H1 (cell line): ENCODE data around the gene NDC1. TPM values are rescaled to one million over a fixed set of nuclear protein-coding genes. Genes with fewer than 3 reads are reported as not detected.

Experiments
- ASH2L ChIP-seq: fragments of 200-600, 300-600 bp; sonication (generic); IDR thresholded peaks from one replicate; pipeline ENCODE4 v1.7.1; 2017; ENCODE audit warnings: low read length
- ATF2 ChIP-seq: IDR thresholded peaks from 2 replicates; pipeline ENCODE4 v1.6.1; 2012; ENCODE audit warnings: low read length, inconsistent platforms
- HDAC6 ChIP-seq: IDR thresholded peaks from one replicate; pipeline ENCODE4 v1.7.1; 2012; ENCODE audit warnings: low read depth, mild to moderate bottlenecking, inconsistent platforms, low read length, moderate library complexity
- JUN ChIP-seq: IDR thresholded peaks from 2 replicates; pipeline ENCODE4 v1.6.1; 2011; ENCODE audit warnings: low read depth, mild to moderate bottlenecking, improper control_type of control experiment, low read length
- MAFK ChIP-seq: IDR thresholded peaks from 2 replicates; pipeline ENCODE4 v1.6.1; 2012; ENCODE audit warnings: low read depth, mild to moderate bottlenecking, improper control_type of control experiment, low read length
- SIN3A ChIP-seq, 2 experiments: IDR thresholded peaks in 1 of 2; conservative IDR thresholded peaks in 1 of 2; 2 replicates each; pipeline ENCODE4 v1.6.1; 2011 to 2012; ENCODE audit warnings: low read length in 2 of 2, improper control_type of control experiment in 1 of 2, low read depth in 1 of 2, mild to moderate bottlenecking in 1 of 2
- SP4 ChIP-seq: IDR thresholded peaks from 2 replicates; pipeline ENCODE4 v1.6.1; 2012; ENCODE audit warnings: low read length, inconsistent platforms
- polyA plus RNA-seq, 7 experiments: library from polyadenylated mRNA; depleted of rRNA in 3 of 7; stranded (reverse) in 5 of 7; unstranded in 2 of 7; fragments of >200 nt in 5 of 7; fragments of 200-250 nt in 2 of 7; gene quantifications; 1 replicate in 5 of 7; 2 replicates in 1 of 7; 4 replicates in 1 of 7; pipeline versions ENCODE4 v1.2.1 to v1.2.3, GENCODE V29; 2011 to 2013; ENCODE audit warnings: missing spikeins in 2 of 7, mixed read lengths in 2 of 7
- total RNA-seq: library from RNA; stranded (reverse); fragmentation: NEBNext Ultra II Directional; extraction: Animal tissue kit (Norgen Biotek cat#: 25700); gene quantifications from 2 replicates; pipeline ENCODE4 v1.2.1, GENCODE V29; 2021

NDC1 gene
- total and polyA plus RNA-seq, 2 of the 8 experiments (the other 6 are each of a cell fraction or from before 2014, with no cell fraction given): 62.9 to 66.1 TPM

GRCh38 chr1:53851571-53852285 lies 13.6 kb upstream of the NDC1 start (continued):
- no peak for TF ChIP-seq JUN
- TF ChIP-seq SP4: no peak
- TF ChIP-seq ATF2: no peak
- TF ChIP-seq HDAC6: no peak
- TF ChIP-seq MAFK: no peak
- TF ChIP-seq ASH2L: no peak
- TF ChIP-seq SIN3A (conservative IDR thresholded peaks at IDR 0.05 in 1 of 2, IDR thresholded peaks at IDR 0.05 in 1 of 2; ENCODE audit: low read depth in 1 of 2, low read length in 2 of 2): no peak
